Measurements from ENCODE around the gene SERPINB6. TPM values are rescaled to one million over a fixed set of nuclear protein-coding genes. Genes with fewer than 3 reads are reported as not detected.
"Not testable (repeated sequence)": the region's sequence is repeated elsewhere in the genome, so short reads cannot be mapped to it uniquely, and the experiment has no call there.

The SERPINB6 gene
- total RNA-seq, 1 donor from 2014 or later: 128 TPM

GRCh38 chr6:2999618-3000557 is 28.5 kb upstream of the SERPINB6 start, which contains the start of gene NQO2:
Gene NQO2, plus strand, starts transcription at chr6:2999894. Its CDS starts 6,659 bp downstream, at chr6:3006553.
- DNase-seq (ENCODE audit: low read depth): peak; percentile 88

GRCh38 chr6:2998998-2999617 is 27.7 kb upstream of the SERPINB6 start:
- DNase-seq (ENCODE audit: low read depth): no peak

GRCh38 chr6:2998249-2998997 is 27.1 kb upstream of the SERPINB6 start:
- DNase-seq (ENCODE audit: low read depth): not testable (repeated sequence)

- DNase-seq (ENCODE audit: low read depth): no peak
Observed at GRCh38 chr6:2993755-2994317, 22.5 kb upstream of the SERPINB6 start.

GRCh38 chr6:2992330-2992979 is 21.1 kb upstream of the SERPINB6 start:
- DNase-seq (ENCODE audit: low read depth): no peak

GRCh38 chr6:2990932-2991506 is 19.7 kb upstream of the SERPINB6 start:
- DNase-seq (ENCODE audit: low read depth): no peak

GRCh38 chr6:2990248-2990931 is 19.0 kb upstream of the SERPINB6 start:
- DNase-seq (ENCODE audit: low read depth): peak; percentile 57

GRCh38 chr6:2989332-2990247 is 18.2 kb upstream of the SERPINB6 start:
- DNase-seq (ENCODE audit: low read depth): peak; percentile 98

GRCh38 chr6:2988426-2989331 is 17.3 kb upstream of the SERPINB6 start:
- peak; percentile 96 for DNase-seq (ENCODE audit: low read depth)

GRCh38 chr6:2988094-2988425 is 16.7 kb upstream of the SERPINB6 start:
- DNase-seq (ENCODE audit: low read depth): no peak

GRCh38 chr6:2986722-2987221 is 15.4 kb upstream of the SERPINB6 start:
- peak; percentile 83 for DNase-seq (ENCODE audit: low read depth)

- DNase-seq (ENCODE audit: low read depth): no peak
Observed at GRCh38 chr6:2984738-2985406, 13.5 kb upstream of the SERPINB6 start.

GRCh38 chr6:2982426-2983117 is 11.2 kb upstream of the SERPINB6 start:
- no peak for DNase-seq (ENCODE audit: low read depth)

- no peak for DNase-seq (ENCODE audit: low read depth)
Observed at GRCh38 chr6:2980465-2980855, 9.1 kb upstream of the SERPINB6 start.

- DNase-seq (ENCODE audit: low read depth): no peak
Observed at GRCh38 chr6:2979819-2980464, 8.6 kb upstream of the SERPINB6 start.

GRCh38 chr6:2978923-2979322 is 7.6 kb upstream of the SERPINB6 start:
- DNase-seq (ENCODE audit: low read depth): no peak

All from myocyte (in vitro differentiated cells).